NCI-H82 treated with DMSO at 0.1 percent for 48 hours (cell line): ENCODE results near the gene MRGPRE.

Experiments
- DNase-seq: peaks from one replicate; lab custom pipeline; 2025; ENCODE audit not compliant: unreplicated experiment; lab: John Stamatoyannopoulos, UW

The MRGPRE gene

DNA sequence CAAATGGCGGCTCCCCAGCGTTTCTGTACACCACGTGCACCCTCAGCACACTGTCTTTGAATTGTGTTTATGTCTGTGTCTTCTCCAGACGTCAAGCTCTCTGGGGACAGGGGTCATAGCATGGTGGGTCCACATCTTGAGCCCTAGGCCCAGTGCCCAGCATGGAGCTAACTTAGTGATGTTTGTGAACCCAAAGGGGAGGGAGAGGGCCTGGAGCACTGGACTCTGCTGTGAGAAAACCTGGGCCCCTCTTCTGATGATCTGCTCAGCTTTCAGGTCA is 17.9 kb downstream of the MRGPRE start:
- no peak for DNase-seq

GRCh38 chr11:3213659-3214419 is 18.4 kb downstream of the MRGPRE start:
- no peak for DNase-seq

- no peak for DNase-seq
Observed at GRCh38 chr11:3208272-3208671, 23.9 kb downstream of the MRGPRE start.

DNA sequence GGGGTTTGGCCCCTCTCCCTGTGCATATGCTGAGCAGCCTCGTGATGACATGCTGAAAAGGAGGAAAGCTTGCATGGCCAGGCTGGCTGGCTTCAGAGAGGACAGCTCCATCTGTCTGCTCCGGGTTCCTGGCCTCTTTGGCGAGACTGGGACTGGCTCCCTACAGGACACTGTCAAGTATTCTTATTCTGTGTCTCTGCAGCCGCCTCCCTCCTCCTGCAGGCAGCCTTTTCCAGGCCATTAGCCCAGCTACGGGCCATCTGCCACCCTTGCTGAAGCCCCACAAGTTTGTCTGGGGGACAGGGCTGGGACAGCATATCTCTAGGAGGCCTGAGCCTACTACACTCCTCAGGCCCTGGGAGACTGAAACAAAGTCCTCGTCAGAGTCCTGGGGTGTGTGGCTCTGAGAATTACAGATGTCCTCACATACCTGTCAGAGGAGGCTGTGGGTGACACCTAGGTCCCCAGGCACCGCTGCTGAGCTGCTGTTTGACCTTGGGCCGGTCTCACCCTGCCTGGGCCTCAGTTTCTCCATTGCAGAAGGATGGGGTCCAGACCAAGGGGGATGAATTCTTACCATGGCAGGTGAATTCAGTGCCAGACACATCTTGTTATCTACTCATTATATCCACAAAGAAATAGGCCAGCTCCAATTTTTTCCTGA is 24.6 kb downstream of the MRGPRE start:
- DNase-seq, result no peak

DNA sequence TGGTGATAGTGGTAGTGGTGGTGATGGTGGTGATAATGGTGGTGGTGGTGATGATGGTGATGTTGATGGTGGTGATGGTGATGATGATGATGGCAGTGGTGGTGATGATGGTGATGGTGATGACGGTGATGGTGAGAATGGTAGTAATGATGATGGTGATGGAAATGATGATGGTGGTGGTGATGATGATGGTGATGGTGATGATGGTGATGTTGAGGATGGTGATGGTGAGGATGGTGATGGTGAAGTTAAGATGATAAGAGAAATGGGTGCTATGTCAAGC is 25.4 kb downstream of the MRGPRE start:
- no peak for DNase-seq

- no peak for DNase-seq
Observed at GRCh38 chr11:3206156-3206921, 25.9 kb downstream of the MRGPRE start.

DNA sequence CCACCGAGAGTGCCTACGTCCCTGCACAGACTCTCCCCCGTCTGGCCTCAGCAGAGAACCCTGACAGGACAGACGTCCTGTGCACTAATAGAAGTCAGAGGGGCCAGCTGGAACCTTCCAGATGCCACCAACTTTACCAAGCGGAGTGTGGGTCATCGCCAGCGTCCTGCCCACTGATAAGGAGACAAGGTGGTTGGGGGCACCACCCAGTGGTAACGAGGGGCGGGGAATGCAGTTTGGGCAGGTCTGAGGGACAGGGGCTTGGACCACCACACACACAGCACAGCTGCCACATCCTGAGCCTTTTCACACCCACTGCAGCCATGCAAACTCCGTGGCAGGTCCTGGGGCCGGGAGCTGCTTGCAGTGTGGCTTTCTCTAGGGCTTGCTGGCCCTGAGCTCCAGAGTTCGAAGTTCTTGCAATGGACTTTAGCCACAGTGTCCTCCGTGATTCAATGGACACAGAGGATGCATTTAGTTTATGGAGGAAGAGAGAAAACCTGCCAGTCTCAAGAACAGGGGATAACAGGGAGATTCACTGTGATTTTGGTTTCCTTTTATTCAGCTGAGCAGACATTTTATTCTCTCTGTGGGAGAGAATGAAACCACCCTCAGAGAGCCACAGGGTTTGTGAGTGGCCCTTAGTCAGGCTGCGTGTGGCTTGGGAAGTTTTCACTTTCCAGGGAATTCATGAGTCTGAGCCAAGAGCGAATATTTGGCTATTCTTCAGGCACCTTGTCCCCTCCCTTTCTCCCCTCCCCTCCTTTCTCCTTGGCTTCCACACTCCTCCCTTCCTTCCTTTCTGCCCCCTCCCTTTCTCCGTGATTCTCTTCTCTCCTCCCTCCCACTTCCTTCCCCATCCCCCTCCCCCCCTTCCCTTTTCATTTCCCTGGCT is 26.7 kb downstream of the MRGPRE start:
- no peak for DNase-seq

GRCh38 chr11:3204141-3205015 is 27.8 kb downstream of the MRGPRE start:
- DNase-seq, result no peak

DNA sequence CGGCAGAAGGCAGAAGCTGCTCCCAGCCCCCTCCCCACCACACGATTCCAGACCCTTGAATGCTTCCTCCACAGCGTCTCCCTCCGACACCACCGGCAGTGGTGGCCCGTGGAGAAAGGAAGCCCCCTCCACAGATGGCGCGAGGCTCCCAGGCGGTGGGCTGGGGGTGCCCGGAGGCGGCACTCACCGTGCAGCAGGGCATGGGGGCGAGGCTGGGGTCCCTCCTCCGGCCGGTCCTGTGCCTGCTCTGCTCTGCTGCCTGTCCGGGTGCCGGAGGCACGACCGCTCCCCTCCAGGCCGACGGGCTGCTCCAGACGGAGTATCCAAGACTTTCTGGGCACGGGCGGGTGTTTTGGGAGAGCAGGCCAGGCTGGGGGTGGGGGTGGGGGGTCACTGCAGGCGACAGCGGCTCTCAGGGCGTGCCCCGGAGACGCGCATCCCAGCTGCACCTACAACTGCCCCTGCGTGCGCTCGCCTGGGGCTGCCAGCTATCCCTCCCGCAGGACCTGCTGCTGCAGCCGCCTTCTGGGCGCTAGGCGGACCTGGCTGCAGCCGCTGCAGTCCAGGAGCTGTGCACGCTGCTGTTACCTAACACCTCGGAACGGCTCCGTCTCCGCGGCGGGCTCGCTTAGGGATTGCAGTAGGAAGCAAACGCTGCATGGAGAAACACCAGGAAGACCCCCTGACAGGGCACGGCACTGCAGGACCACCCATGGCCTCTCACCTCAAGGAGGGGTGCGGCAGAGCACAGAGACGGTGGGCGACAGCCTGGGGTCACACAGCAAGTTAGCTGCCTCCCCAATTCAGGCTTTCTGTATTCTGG is 28.8 kb downstream of the MRGPRE start:
- no peak for DNase-seq

- DNase-seq, result no peak
Observed at GRCh38 chr11:3202759-3203158, 29.5 kb downstream of the MRGPRE start.

DNA sequence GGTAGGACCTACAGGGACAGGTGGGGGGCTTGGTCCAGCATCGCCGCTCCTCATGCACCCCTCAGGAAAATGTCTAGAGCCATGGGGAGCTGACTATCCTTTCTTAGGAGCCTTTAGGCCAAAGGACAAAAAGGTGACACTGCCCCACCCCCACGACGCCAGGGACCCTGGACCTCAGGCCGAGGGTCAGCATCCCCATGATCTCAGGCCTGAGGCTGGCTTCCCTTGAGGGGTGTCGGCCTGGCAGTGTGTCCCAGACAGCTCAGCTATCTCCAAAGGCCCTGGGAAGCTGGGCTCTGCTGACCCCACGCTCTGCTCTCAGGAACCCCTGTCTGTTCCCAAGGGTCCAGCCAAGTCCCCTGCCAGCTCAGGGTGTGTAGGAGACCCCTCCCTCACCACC is 29.9 kb downstream of the MRGPRE start:
- no peak for DNase-seq

DNA sequence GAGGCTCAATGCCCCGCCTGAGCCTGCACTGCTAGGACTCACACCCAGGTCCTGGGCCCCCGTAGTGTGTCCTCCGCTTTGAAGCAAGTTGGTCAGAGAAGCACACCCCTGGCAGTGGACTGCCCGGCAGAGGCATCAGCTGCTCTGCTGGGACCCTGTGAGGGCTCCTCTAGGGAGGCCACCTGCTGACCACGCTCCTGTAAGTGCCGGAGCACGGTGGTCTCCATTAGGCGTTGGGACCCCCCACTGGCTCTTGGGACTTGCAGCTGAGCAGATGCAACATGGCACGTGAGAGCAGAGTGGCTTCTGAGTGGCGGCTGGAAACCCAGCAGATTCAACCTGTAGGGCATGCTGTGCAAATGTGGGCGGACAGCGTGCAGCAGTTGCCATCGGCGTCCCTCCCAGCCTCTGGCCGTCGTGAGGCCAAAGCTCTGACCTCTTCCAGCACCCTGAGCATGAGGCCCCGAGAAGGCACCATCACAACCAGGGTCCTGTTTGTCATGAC is 30.5 kb downstream of the MRGPRE start:
- DNase-seq, result no peak

DNA sequence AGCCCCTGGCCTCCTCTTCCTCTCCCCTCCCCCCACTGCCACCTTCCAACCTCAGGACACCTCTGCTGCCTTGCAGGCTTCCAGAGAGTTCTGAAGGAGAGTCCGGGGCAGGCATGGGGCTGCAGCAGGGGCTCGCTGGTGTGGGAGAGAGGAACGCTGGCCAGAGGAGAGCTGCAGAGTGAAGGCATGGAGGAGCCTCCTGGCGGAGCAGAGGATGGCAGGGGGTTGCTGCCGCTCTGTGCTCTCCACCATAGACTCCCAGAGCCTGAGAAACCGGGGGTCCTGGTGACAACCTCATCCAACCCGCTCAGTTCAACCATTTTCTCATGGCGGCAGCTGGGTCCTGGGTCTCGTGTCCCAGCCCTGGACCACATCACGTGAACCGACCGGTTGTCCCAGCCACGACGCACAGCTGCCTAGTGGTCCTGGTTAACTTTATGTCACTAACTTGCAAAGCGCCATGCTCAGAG is 31.1 kb downstream of the MRGPRE start:
- no peak for DNase-seq

- no peak for DNase-seq
Observed at GRCh38 chr11:3200388-3201111, 31.7 kb downstream of the MRGPRE start.

- DNase-seq, result no peak
Observed at GRCh38 chr11:3199537-3200295, 32.5 kb downstream of the MRGPRE start.

DNA sequence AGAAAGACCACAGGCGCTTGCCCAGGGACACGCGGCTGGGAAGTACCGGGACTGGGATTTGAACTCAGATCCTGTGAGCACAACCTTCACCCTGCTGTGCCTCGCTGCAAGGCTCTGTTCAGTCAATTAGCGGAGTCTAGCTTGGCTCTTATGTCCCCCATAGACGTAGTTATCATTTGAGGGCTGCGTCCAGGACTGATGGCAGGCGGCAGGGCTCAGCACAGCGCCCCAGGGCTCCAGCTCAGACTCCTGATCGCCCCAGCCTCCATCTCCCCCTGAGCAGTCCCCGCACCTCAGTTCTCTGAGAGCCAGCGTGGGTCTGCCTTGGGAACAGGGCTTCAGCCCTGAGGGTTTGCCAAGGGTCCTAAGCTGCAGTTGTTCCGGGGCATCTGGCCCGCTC is 33.4 kb downstream of the MRGPRE start:
- DNase-seq, result no peak

DNA sequence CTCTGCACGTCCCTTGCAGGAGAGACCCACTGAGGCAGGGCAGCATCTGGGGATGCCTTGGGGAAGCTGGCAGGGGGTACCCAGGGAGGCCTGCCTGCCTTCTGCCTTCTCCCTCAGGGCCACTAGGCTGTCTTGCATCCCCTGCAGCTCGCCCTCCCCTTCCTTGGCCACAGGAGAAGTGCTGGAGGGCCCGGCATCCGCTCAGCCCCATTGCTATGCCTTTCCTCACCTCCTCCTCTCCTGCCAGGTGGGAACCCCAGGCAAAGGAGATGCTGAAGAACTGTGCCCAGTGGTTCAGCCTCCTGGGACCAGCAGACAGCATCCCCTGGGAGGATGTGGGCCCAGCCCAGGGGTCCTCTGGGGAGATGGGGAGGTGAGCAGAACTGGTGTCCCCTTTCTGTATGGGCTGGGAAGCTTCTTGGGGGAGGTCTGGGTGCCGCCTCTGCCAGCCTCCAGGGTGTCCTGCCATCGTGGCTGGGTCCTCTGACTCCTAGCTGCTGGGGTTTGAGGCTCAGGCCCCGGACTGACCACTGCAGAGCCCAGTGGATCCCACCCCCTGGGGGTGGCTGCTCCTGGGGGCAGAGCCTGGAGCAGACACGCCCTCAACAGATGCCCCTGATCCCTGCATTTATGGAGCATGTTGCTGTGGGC is 34.2 kb downstream of the MRGPRE start:
- no peak for DNase-seq
